IMR-90 (cell line): ENCODE data around the gene EEPD1.

Experiments
- BHLHE40 ChIP-seq: fragments of 150-350 bp; IDR thresholded peaks from 2 replicates; pipeline ENCODE4 v1.6.1; 2016; ENCODE audit warnings: mild to moderate bottlenecking, low read depth, low read length
- CEBPB ChIP-seq: IDR thresholded peaks from 2 replicates; pipeline ENCODE4 v1.6.1; 2012; ENCODE audit warnings: low read depth, low read length, improper control_type of control experiment
- CHD1 ChIP-seq: IDR thresholded peaks from 2 replicates; pipeline ENCODE4 v1.6.1; 2012; ENCODE audit warnings: low read depth, low read length, improper control_type of control experiment
- CTCF ChIP-seq: conservative IDR thresholded peaks from 2 replicates; pipeline ENCODE4 v1.5.1; 2012; ENCODE audit warnings: mild to moderate bottlenecking, low read depth, low read length, improper control_type of control experiment
- ELK1 ChIP-seq: fragments of 150-350 bp; IDR thresholded peaks from 2 replicates; pipeline ENCODE4 v1.6.1; 2016; ENCODE audit warnings: low read depth, mild to moderate bottlenecking, low read length, moderate library complexity, borderline replicate concordance
- FOS ChIP-seq: fragments of 150-350 bp; IDR thresholded peaks from 2 replicates; pipeline ENCODE4 v1.6.1; 2016; ENCODE audit warnings: low read depth, low read length
- NFE2L2 ChIP-seq: fragments of 150-350 bp; IDR thresholded peaks from 2 replicates; pipeline ENCODE4 v1.6.1; 2016; ENCODE audit warnings: low read depth, mild to moderate bottlenecking, low read length
- POLR2A ChIP-seq: IDR thresholded peaks from 2 replicates; pipeline ENCODE4 v1.6.1; 2012; ENCODE audit warnings: mild to moderate bottlenecking, low read depth, low read length
- RAD21 ChIP-seq: IDR thresholded peaks from 2 replicates; pipeline ENCODE4 v1.6.1; 2012; ENCODE audit warnings: low read length, improper control_type of control experiment
- RFX5 ChIP-seq: IDR thresholded peaks from 2 replicates; pipeline ENCODE4 v1.8.0; 2012; ENCODE audit warnings: low read depth, mild to moderate bottlenecking, low read length, moderate library complexity
- USF2 ChIP-seq: fragments of 150-350 bp; IDR thresholded peaks from 2 replicates; pipeline ENCODE4 v1.6.1; 2017; ENCODE audit warnings: mild to moderate bottlenecking, antibody characterized with exemption, low read length, low read depth

GRCh38 chr7:36186359-36187121 is 33.5 kb downstream of the EEPD1 start:
- TF ChIP-seq CTCF = no peak
- TF ChIP-seq POLR2A = no peak
- TF ChIP-seq CHD1 = no peak
- TF ChIP-seq RAD21 = no peak
- no peak for TF ChIP-seq NFE2L2
- TF ChIP-seq RFX5 = no peak
- no peak for TF ChIP-seq CEBPB
- TF ChIP-seq FOS = no peak
- TF ChIP-seq USF2 = no peak
- TF ChIP-seq BHLHE40 = no peak
- no peak for TF ChIP-seq ELK1
